Sigmoid colon (tissue), 4 donors: ENCODE measurements around the gene ABCB10.

ENCODE experiments used
- CTCF ChIP-seq, 4 experiments: fragments of 450-650 bp in 3 of 4; fragments of 200-600 bp in 1 of 4; IDR thresholded peaks; one replicate each; pipeline ENCODE4 v1.5.1; 2016 to 2019; ENCODE audit warnings: antibody characterized with exemption in 4 of 4, mild to moderate bottlenecking in 3 of 4, moderate library complexity in 2 of 4
- EP300 ChIP-seq, 4 donors: sonication (generic); formaldehyde crosslinking; IDR thresholded peaks; one replicate each; pipeline ENCODE4 v1.6.1; 2017; ENCODE audit warnings: antibody characterized with exemption in 4 of 4
- POLR2A ChIP-seq, 2 donors: fragments of 450-650 bp; IDR thresholded peaks; one replicate each; pipeline ENCODE4 v1.6.1; 2016; ENCODE audit warnings: antibody characterized with exemption in 2 of 2, mild to moderate bottlenecking in 2 of 2, moderate library complexity in 2 of 2

GRCh38 chr1:229590119-229590518 lies 31.6 kb upstream of the ABCB10 start:
- no peak for TF ChIP-seq POLR2A (IDR thresholded peaks at IDR 0.05)
- no peak for TF ChIP-seq CTCF (IDR thresholded peaks at IDR 0.05)
- TF ChIP-seq EP300 (IDR thresholded peaks at IDR 0.05) = no peak
